K562 (cell line): ENCODE measurements around the gene ANKRD24. TPM values are rescaled to one million over a fixed set of nuclear protein-coding genes. Genes with fewer than 3 reads are reported as not detected.

Experiments used
- GMEB1 ChIP-seq: fragments of 250-450 bp; sonication (Bioruptor Pico); IDR thresholded peaks from 2 replicates; pipeline ENCODE4 v1.4.0; 2020; ENCODE audit warnings: mild to moderate bottlenecking
- HDAC6 ChIP-seq: IDR thresholded peaks from 2 replicates; pipeline ENCODE4 v1.6.1; 2012; ENCODE audit warnings: low read depth, mild to moderate bottlenecking, control low read depth, inconsistent platforms, low read length, moderate library complexity
- ILF3 ChIP-seq: fragments of 450-650 bp; IDR thresholded peaks from 2 replicates; pipeline ENCODE4 v1.6.1; 2018; ENCODE audit warnings: antibody characterized with exemption, mild to moderate bottlenecking, moderate library complexity, borderline replicate concordance
- KHSRP ChIP-seq: fragments of 450-650 bp; IDR thresholded peaks from 2 replicates; pipeline ENCODE4 v1.6.1; 2017
- RAD21 ChIP-seq, 2 experiments: fragments of 250-450 bp in 1 of 2; fragments of 450-650 bp in 1 of 2; sonication (Bioruptor Pico) in 1 of 2; formaldehyde crosslinking in 1 of 2; IDR thresholded peaks in 1 of 2; conservative IDR thresholded peaks in 1 of 2; 2 replicates each; pipeline versions ENCODE4 v1.4.0 to v1.8.0; 2020 to 2022; ENCODE audit warnings: mild to moderate bottlenecking in 2 of 2, moderate library complexity in 1 of 2
- ZBTB7A ChIP-seq: IDR thresholded peaks from 2 replicates; pipeline ENCODE4 v1.6.1; 2011; ENCODE audit warnings: low read depth, mild to moderate bottlenecking, low read length, moderate library complexity, borderline replicate concordance; ENCODE audit not compliant: control insufficient read depth
- ZNF263 ChIP-seq: sonication (generic); formaldehyde crosslinking; IDR thresholded peaks from 2 replicates; pipeline ENCODE4 v1.8.0; 2022; ENCODE audit warnings: mild to moderate bottlenecking, missing genetic modification reagents, borderline replicate concordance
- polyA plus RNA-seq, 8 experiments: library from polyadenylated mRNA; depleted of rRNA in 4 of 8; stranded (reverse) in 5 of 8; unstranded in 3 of 8; fragments of >200 nt; fragmentation: Nextera tagmentation in 2 of 8; fragmentation: Illumina TruSeq in 1 of 8; extraction: Ambion mirVana in 2 of 8; extraction: Trizol in 1 of 8; gene quantifications; 2 replicates each; pipeline versions ENCODE4 v1.2.1 to v1.2.3, GENCODE V29; 2011 to 2014; ENCODE audit warnings: inconsistent platforms in 1 of 8, missing spikeins in 1 of 8
- total RNA-seq, 7 experiments: library from RNA; depleted of rRNA in 6 of 7; stranded (reverse); fragments of >200 nt in 6 of 7; fragmentation: Illumina TruSeq in 2 of 7; extraction: Trizol in 2 of 7; gene quantifications; 2 replicates each; pipeline versions ENCODE4 v1.2.1 to v1.2.3, GENCODE V29; 2011 to 2021; ENCODE audit warnings: low replicate concordance in 1 of 7
- TF ChIP-seq, protein P1 (sequence below): fragments of 450-650 bp; IDR thresholded peaks from 2 replicates; pipeline ENCODE4 v1.6.1; 2017; ENCODE audit warnings: antibody characterized with exemption, mild to moderate bottlenecking
- TF ChIP-seq, protein P2 (sequence below): fragments of 450-650 bp; formaldehyde crosslinking; IDR thresholded peaks from 2 replicates; pipeline ENCODE4 v1.4.0; 2020; ENCODE audit warnings: mild to moderate bottlenecking, mixed read lengths
- TF ChIP-seq, protein P3 (sequence below): IDR thresholded peaks from 2 replicates; pipeline ENCODE4 v1.6.1; 2011; ENCODE audit not compliant: insufficient read length; ENCODE audit errors: extremely low read depth
- TF ChIP-seq, protein P4 (sequence below): fragments of 250-450 bp; sonication (Bioruptor Pico); IDR thresholded peaks from 2 replicates; pipeline ENCODE4 v1.4.0; 2020; ENCODE audit warnings: mild to moderate bottlenecking, moderate library complexity
- TF ChIP-seq, protein P5 (sequence below): sonication (generic); formaldehyde crosslinking; IDR thresholded peaks from 2 replicates; pipeline ENCODE4 v1.8.1; 2023; ENCODE audit warnings: mild to moderate bottlenecking, missing genetic modification reagents

ANKRD24 gene
- total and polyA plus RNA-seq, 9 of the 15 experiments (the other 6 are each of a cell fraction or from before 2014, with no cell fraction given) = 0.07 to 0.12 (median 0.09) TPM; not detected in 5

DNA sequence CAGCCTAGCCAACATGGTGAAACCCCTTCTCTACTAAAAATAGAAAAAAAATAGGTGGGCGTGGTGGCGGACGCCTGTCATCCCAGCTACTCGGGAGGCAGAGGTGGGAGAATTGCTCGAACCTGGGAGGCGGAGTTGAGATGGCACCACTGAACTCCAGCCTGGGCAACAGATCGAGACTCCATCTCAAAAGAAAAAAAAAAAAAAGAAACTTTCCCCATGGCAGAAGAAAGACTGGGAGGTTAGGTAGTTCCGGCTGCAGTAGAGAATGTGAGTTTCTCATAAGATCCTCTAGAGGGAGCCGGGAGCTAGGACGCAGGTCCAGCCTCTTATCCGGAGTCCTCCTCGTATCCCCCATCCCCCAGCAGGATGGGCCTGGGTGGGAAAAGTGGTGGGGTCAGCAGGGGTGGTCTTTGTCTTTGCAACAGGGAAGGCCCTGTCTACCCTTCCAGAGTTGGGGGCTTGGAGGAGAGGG is 42.2 kb upstream of the ANKRD24 start (continued):
- TF ChIP-seq, protein P1, sequence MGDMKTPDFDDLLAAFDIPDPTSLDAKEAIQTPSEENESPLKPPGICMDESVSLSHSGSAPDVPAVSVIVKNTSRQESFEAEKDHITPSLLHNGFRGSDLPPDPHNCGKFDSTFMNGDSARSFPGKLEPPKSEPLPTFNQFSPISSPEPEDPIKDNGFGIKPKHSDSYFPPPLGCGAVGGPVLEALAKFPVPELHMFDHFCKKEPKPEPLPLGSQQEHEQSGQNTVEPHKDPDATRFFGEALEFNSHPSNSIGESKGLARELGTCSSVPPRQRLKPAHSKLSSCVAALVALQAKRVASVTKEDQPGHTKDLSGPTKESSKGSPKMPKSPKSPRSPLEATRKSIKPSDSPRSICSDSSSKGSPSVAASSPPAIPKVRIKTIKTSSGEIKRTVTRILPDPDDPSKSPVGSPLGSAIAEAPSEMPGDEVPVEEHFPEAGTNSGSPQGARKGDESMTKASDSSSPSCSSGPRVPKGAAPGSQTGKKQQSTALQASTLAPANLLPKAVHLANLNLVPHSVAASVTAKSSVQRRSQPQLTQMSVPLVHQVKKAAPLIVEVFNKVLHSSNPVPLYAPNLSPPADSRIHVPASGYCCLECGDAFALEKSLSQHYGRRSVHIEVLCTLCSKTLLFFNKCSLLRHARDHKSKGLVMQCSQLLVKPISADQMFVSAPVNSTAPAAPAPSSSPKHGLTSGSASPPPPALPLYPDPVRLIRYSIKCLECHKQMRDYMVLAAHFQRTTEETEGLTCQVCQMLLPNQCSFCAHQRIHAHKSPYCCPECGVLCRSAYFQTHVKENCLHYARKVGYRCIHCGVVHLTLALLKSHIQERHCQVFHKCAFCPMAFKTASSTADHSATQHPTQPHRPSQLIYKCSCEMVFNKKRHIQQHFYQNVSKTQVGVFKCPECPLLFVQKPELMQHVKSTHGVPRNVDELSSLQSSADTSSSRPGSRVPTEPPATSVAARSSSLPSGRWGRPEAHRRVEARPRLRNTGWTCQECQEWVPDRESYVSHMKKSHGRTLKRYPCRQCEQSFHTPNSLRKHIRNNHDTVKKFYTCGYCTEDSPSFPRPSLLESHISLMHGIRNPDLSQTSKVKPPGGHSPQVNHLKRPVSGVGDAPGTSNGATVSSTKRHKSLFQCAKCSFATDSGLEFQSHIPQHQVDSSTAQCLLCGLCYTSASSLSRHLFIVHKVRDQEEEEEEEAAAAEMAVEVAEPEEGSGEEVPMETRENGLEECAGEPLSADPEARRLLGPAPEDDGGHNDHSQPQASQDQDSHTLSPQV = no peak
- peak; percentile 73; the same call in 1 of the 2 replicates for TF ChIP-seq ZNF263 (CRISPR knock-in tag)
- peak; percentile 38 to 74; a peak in 3 of 4 replicates for TF ChIP-seq RAD21 (CRISPR knock-in tag; conservative IDR thresholded peaks at IDR 0.05 in 1 of 2, IDR thresholded peaks at IDR 0.05 in 1 of 2)
- TF ChIP-seq, protein P2, sequence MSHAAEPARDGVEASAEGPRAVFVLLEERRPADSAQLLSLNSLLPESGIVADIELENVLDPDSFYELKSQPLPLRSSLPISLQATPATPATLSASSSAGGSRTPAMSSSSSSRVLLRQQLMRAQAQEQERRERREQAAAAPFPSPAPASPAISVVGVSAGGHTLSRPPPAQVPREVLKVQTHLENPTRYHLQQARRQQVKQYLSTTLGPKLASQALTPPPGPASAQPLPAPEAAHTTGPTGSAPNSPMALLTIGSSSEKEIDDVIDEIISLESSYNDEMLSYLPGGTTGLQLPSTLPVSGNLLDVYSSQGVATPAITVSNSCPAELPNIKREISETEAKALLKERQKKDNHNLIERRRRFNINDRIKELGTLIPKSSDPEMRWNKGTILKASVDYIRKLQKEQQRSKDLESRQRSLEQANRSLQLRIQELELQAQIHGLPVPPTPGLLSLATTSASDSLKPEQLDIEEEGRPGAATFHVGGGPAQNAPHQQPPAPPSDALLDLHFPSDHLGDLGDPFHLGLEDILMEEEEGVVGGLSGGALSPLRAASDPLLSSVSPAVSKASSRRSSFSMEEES (CRISPR knock-in tag) = no peak
- TF ChIP-seq GMEB1 = no peak
- TF ChIP-seq, protein P3, sequence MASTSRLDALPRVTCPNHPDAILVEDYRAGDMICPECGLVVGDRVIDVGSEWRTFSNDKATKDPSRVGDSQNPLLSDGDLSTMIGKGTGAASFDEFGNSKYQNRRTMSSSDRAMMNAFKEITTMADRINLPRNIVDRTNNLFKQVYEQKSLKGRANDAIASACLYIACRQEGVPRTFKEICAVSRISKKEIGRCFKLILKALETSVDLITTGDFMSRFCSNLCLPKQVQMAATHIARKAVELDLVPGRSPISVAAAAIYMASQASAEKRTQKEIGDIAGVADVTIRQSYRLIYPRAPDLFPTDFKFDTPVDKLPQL = no peak
- TF ChIP-seq, protein P4, sequence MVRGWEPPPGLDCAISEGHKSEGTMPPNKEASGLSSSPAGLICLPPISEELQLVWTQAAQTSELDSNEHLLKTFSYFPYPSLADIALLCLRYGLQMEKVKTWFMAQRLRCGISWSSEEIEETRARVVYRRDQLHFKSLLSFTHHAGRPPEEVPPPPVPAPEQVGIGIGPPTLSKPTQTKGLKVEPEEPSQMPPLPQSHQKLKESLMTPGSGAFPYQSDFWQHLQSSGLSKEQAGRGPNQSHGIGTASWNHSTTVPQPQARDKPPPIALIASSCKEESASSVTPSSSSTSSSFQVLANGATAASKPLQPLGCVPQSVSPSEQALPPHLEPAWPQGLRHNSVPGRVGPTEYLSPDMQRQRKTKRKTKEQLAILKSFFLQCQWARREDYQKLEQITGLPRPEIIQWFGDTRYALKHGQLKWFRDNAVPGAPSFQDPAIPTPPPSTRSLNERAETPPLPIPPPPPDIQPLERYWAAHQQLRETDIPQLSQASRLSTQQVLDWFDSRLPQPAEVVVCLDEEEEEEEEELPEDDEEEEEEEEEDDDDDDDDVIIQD (CRISPR knock-in tag) = no peak
- no peak for TF ChIP-seq KHSRP
- TF ChIP-seq ZBTB7A = peak; percentile 63; the same call in 1 of the 2 replicates
- no peak for TF ChIP-seq ILF3
- TF ChIP-seq, protein P5, sequence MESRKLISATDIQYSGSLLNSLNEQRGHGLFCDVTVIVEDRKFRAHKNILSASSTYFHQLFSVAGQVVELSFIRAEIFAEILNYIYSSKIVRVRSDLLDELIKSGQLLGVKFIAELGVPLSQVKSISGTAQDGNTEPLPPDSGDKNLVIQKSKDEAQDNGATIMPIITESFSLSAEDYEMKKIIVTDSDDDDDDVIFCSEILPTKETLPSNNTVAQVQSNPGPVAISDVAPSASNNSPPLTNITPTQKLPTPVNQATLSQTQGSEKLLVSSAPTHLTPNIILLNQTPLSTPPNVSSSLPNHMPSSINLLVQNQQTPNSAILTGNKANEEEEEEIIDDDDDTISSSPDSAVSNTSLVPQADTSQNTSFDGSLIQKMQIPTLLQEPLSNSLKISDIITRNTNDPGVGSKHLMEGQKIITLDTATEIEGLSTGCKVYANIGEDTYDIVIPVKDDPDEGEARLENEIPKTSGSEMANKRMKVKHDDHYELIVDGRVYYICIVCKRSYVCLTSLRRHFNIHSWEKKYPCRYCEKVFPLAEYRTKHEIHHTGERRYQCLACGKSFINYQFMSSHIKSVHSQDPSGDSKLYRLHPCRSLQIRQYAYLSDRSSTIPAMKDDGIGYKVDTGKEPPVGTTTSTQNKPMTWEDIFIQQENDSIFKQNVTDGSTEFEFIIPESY (CRISPR knock-in tag) = no peak; the same call in 1 of the 2 replicates
- no peak for TF ChIP-seq HDAC6
